AG04450 (cell line): ENCODE data around the gene ERO1A. TPM values are rescaled to one million over a fixed set of nuclear protein-coding genes. Genes with fewer than 3 reads are reported as not detected.

Experiments
- CTCF ChIA-PET: fragments of 300-600, 350-600 bp; formaldehyde crosslinking; extraction: SDS; loops from one replicate; lab custom pipeline; 2022; ENCODE audit warnings: antibody characterized with exemption, inconsistent platforms; lab: Charles Lee
- POLR2A ChIA-PET: fragments of 350-600 bp; formaldehyde crosslinking; extraction: SDS; loops from one replicate; lab custom pipeline; 2021; ENCODE audit warnings: antibody characterized with exemption, inconsistent platforms; lab: Yijun Ruan, JAX
- DNase-seq: peaks from one replicate; pipeline ENCODE4 v3.0.0-alpha.2; 2011; ENCODE audit warnings: low read depth, low spot score
- H3K27ac ChIP-seq: one replicate; pipeline ENCODE4 v1.5.1; 2012; ENCODE audit warnings: low read depth, low read length, control low read depth
- H3K27me3 ChIP-seq: one replicate; pipeline ENCODE4 v1.6.0; 2012; ENCODE audit warnings: low read length; ENCODE audit not compliant: control insufficient read depth, insufficient read depth
- H3K4me3 ChIP-seq: 2 replicates; pipeline ENCODE4 v1.5.1; 2011; ENCODE audit warnings: mild to moderate bottlenecking, low read depth, low read length, control low read depth
- H3K9me3 ChIP-seq: 2 replicates; pipeline ENCODE4 v1.5.1; 2012; ENCODE audit warnings: low read length; ENCODE audit not compliant: control insufficient read depth, insufficient read depth
- polyA plus RNA-seq: library from polyadenylated mRNA; depleted of rRNA; stranded (reverse); fragments of >200 nt; gene quantifications from 2 replicates; pipeline ENCODE4 v1.2.3, GENCODE V29; 2011
- TF ChIP-seq, protein P1 (sequence below): IDR thresholded peaks from 2 replicates; pipeline ENCODE4 v1.5.1; 2011; ENCODE audit warnings: low read depth, low read length, control low read depth, inconsistent platforms

ERO1A gene
- polyA plus RNA-seq, 1 experiment, result 43.6 TPM

- TF ChIP-seq, protein P1, sequence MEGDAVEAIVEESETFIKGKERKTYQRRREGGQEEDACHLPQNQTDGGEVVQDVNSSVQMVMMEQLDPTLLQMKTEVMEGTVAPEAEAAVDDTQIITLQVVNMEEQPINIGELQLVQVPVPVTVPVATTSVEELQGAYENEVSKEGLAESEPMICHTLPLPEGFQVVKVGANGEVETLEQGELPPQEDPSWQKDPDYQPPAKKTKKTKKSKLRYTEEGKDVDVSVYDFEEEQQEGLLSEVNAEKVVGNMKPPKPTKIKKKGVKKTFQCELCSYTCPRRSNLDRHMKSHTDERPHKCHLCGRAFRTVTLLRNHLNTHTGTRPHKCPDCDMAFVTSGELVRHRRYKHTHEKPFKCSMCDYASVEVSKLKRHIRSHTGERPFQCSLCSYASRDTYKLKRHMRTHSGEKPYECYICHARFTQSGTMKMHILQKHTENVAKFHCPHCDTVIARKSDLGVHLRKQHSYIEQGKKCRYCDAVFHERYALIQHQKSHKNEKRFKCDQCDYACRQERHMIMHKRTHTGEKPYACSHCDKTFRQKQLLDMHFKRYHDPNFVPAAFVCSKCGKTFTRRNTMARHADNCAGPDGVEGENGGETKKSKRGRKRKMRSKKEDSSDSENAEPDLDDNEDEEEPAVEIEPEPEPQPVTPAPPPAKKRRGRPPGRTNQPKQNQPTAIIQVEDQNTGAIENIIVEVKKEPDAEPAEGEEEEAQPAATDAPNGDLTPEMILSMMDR, result no peak
- POLR2A ChIA-PET, result no interaction called here
- no peak for DNase-seq
- H3K27ac ChIP-seq, result no peak overlapping the region
- CTCF ChIA-PET, result no interaction called here
- no peak overlapping the region for H3K4me3 ChIP-seq
- H3K27me3 ChIP-seq, result no peaks in the 10 kb centered on the region
- H3K9me3 ChIP-seq, result no peaks in the 10 kb centered on the region
Measured at GRCh38 chr14:52650774-52651173, 44.6 kb downstream of the ERO1A start.

GRCh38 chr14:52649511-52649910, 45.8 kb downstream of the ERO1A start:
- CTCF ChIA-PET, result no interaction called here
- TF ChIP-seq, protein P1, result no peak

DNA sequence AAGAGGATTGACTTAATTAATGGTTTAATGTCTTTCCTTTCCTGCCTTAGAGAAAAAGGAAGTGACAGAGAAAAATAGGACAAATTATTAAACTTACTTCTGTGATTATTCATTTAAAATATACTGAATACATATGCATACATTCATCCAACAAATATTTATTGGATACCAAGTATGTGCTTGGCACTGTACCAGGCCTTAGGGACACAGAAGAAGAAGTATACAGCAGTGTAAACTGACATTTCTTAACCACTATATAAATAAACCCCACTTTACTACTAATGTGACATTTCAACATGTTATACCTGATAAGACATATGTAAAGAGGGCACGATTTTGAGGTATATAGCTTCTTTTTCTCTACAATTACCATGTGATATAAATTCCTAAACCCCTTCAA, 53.6 kb downstream of the ERO1A start:
- POLR2A ChIA-PET, result no interaction called here
- CTCF ChIA-PET, result interaction anchor here (0.6 kb wide), 1 partner anchor 10 kb away, joined by 3 read pairs; no protein-coding TSS in a partner anchor
- no peak overlapping the region for H3K27ac ChIP-seq
- H3K27me3 ChIP-seq, result no peaks in the 10 kb centered on the region
- H3K4me3 ChIP-seq, result no peak overlapping the region
- TF ChIP-seq, protein P1, result no peak
- no peak for DNase-seq
- H3K9me3 ChIP-seq, result no peaks in the 10 kb centered on the region

More at GRCh38 chr14:52649511-52649910, 45.8 kb downstream of the ERO1A start:
- Histone ChIP-seq H3K27ac (no peak overlapping the region), H3K9me3 (no peaks in the 10 kb centered on the region), H3K4me3 (no peak overlapping the region), H3K27me3 (no peaks in the 10 kb centered on the region)
- POLR2A ChIA-PET, result no interaction called here
- DNase-seq, result no peak

- no peaks in the 10 kb centered on the region for H3K27me3 ChIP-seq
- TF ChIP-seq, protein P1, result no peak
- no peak overlapping the region for H3K27ac ChIP-seq
- H3K4me3 ChIP-seq, result no peak overlapping the region
- ChIA-PET CTCF (no interaction called here), POLR2A (no interaction called here)
- H3K9me3 ChIP-seq, result no peaks in the 10 kb centered on the region
- DNase-seq, result no peak
Measured at GRCh38 chr14:52640137-52640536, 55.2 kb downstream of the ERO1A start.

- Histone ChIP-seq H3K9me3 (no peaks in the 10 kb centered on the region), H3K27ac (no peak overlapping the region), H3K4me3 (no peak overlapping the region), H3K27me3 (no peaks in the 10 kb centered on the region)
- TF ChIP-seq, protein P1, result no peak
- CTCF ChIA-PET, result interaction anchor here (0.7 kb wide), 1 partner anchor 133 kb away, joined by 3 read pairs; no protein-coding TSS in a partner anchor
- POLR2A ChIA-PET, result no interaction called here
- DNase-seq, result no peak
Measured at GRCh38 chr14:52619687-52620086, 75.7 kb downstream of the ERO1A start.
